ENCODE results near the gene AMBRA1.
A peak's percentile ranks its signal among the peaks of the same experiment; 100 is the strongest.

The AMBRA1 gene

GRCh38 chr11:46426233-46426991, 167.4 kb downstream of the AMBRA1 start:
- no peak for DNase-seq

- DNase-seq, result no peak
Observed at GRCh38 chr11:46422588-46422987, 171.2 kb downstream of the AMBRA1 start.

- DNase-seq, result no peak
Observed at GRCh38 chr11:46421257-46421880, 172.5 kb downstream of the AMBRA1 start.

GRCh38 chr11:46420513-46420912, 173.3 kb downstream of the AMBRA1 start:
- no peak for DNase-seq

- DNase-seq, result no peak
Observed at GRCh38 chr11:46418751-46419150, 175.1 kb downstream of the AMBRA1 start.

- no peak for DNase-seq
Observed at GRCh38 chr11:46417711-46418110, 176.1 kb downstream of the AMBRA1 start.

GRCh38 chr11:46414879-46415278, 178.9 kb downstream of the AMBRA1 start:
- DNase-seq, result no peak

- DNase-seq, result no peak
Observed at GRCh38 chr11:46414466-46414796, 179.4 kb downstream of the AMBRA1 start.

- no peak for DNase-seq
Observed at GRCh38 chr11:46413760-46414465, 179.9 kb downstream of the AMBRA1 start.

GRCh38 chr11:46410021-46410420, 183.8 kb downstream of the AMBRA1 start:
- DNase-seq, result no peak

- DNase-seq, result no peak
Observed at GRCh38 chr11:46408407-46408986, 185.3 kb downstream of the AMBRA1 start.

- no peak for DNase-seq
Observed at GRCh38 chr11:46407635-46408034, 186.2 kb downstream of the AMBRA1 start.

GRCh38 chr11:46404476-46405017, 189.3 kb downstream of the AMBRA1 start:
- DNase-seq, result no peak

- DNase-seq, result no peak
Observed at GRCh38 chr11:46402957-46403902, 190.6 kb downstream of the AMBRA1 start.

- DNase-seq, result no peak
Observed at GRCh38 chr11:46397526-46397925, 196.3 kb downstream of the AMBRA1 start.

- no peak for DNase-seq
Observed at GRCh38 chr11:46393759-46394158, 200.1 kb downstream of the AMBRA1 start.

GRCh38 chr11:46393231-46393616, 200.6 kb downstream of the AMBRA1 start:
- DNase-seq, result no peak

GRCh38 chr11:46392421-46393230, 201.2 kb downstream of the AMBRA1 start:
- peak; percentile 72 for DNase-seq

- DNase-seq, result no peak
Observed at GRCh38 chr11:46391578-46392420, 202.0 kb downstream of the AMBRA1 start, which contains the start of gene CHRM4. TSS of gene CHRM4 (minus strand) at chr11:46391776. CDS start at chr11:46386557, 5,219 bp downstream.

- DNase-seq, result no peak
Observed at GRCh38 chr11:46391186-46391577, 202.6 kb downstream of the AMBRA1 start.
